Measurements from ENCODE around the gene RRP1B. TPM values are rescaled to one million over a fixed set of nuclear protein-coding genes. Genes with fewer than 3 reads are reported as not detected.

RRP1B gene
- total RNA-seq, 1 experiment from 2014 or later, result 44.2 TPM

DNA sequence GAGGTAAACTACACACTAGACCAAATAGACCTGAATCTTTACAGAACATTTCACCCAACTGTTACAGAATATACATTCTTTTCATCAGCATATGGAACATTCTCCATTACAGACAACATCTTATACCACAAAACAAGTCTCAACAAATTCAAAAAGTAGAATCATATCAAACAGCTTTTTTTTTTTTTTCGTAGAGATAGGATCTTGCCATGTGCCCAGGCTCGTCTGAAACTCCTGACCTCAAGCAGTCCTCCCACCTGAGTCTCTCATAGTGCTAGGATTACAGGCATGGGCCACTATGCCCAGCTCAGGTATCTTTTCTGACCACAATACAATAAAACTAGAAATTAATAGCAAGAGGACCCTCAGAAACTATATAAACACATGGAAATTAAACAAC, 36.6 kb upstream of the RRP1B start:
- H3K4me1 ChIP-seq (ENCODE audit: insufficient read depth, low read length), result peaks cover 18% of the 10 kb centered on the region
- CTCF ChIA-PET, result interaction anchor here (0.6 kb wide), 1 partner anchor 737 kb away, joined by 5 read pairs; no protein-coding TSS in a partner anchor
- no peak overlapping the region for H3K4me3 ChIP-seq (ENCODE audit: low read length)
- H3K9ac ChIP-seq (ENCODE audit: low read length), result no peak overlapping the region
- H3K9me2 ChIP-seq (replicated peaks; ENCODE audit: low read length), result no peaks in the 10 kb centered on the region
- peaks cover 12% of the 10 kb centered on the region for H3K36me3 ChIP-seq (ENCODE audit: low read depth, low read length)
- no peaks in the 10 kb centered on the region for H3K27me3 ChIP-seq (ENCODE audit: low read length)
- TF ChIP-seq EZH2phosphoT487 (IDR thresholded peaks at IDR 0.05; ENCODE audit: borderline replicate concordance, low read length) (no peak), EZH2 (IDR thresholded peaks at IDR 0.05; ENCODE audit: low read length, unreplicated experiment) (no peak)
- TF ChIP-seq, protein P1, sequence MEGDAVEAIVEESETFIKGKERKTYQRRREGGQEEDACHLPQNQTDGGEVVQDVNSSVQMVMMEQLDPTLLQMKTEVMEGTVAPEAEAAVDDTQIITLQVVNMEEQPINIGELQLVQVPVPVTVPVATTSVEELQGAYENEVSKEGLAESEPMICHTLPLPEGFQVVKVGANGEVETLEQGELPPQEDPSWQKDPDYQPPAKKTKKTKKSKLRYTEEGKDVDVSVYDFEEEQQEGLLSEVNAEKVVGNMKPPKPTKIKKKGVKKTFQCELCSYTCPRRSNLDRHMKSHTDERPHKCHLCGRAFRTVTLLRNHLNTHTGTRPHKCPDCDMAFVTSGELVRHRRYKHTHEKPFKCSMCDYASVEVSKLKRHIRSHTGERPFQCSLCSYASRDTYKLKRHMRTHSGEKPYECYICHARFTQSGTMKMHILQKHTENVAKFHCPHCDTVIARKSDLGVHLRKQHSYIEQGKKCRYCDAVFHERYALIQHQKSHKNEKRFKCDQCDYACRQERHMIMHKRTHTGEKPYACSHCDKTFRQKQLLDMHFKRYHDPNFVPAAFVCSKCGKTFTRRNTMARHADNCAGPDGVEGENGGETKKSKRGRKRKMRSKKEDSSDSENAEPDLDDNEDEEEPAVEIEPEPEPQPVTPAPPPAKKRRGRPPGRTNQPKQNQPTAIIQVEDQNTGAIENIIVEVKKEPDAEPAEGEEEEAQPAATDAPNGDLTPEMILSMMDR (conservative IDR thresholded peaks at IDR 0.05; ENCODE audit: low read depth, low read length), result no peak
- H3K4me2 ChIP-seq (ENCODE audit: low read length), result no peak overlapping the region
- H3K9me3 ChIP-seq (ENCODE audit: low read length), result peaks cover 9% of the 10 kb centered on the region; the same call in 1 of the 2 replicates
- ATAC-seq, result no peak
- no peaks in the 10 kb centered on the region for H4K20me1 ChIP-seq (ENCODE audit: low read length)
- intact Hi-C loops (cut with micrococcal nuclease), result no loop called here
- H3K79me2 ChIP-seq (ENCODE audit: low read length), result no peaks in the 10 kb centered on the region
- H3K27ac ChIP-seq (ENCODE audit: low read length), result no peak overlapping the region
- no peaks in the 10 kb centered on the region for H3F3A ChIP-seq (ENCODE audit: low read length, unreplicated experiment)
- no TSS peak for BruUV-seq (replicated peaks)
- H2AFZ ChIP-seq (ENCODE audit: low read length), result no peak overlapping the region
- POLR2A ChIA-PET (ENCODE audit: unreplicated experiment), result interaction anchor here (0.6 kb wide), 1 partner anchor 10 kb away, joined by 3 read pairs; no protein-coding TSS in a partner anchor
- DNase-seq, result no peak

DNA sequence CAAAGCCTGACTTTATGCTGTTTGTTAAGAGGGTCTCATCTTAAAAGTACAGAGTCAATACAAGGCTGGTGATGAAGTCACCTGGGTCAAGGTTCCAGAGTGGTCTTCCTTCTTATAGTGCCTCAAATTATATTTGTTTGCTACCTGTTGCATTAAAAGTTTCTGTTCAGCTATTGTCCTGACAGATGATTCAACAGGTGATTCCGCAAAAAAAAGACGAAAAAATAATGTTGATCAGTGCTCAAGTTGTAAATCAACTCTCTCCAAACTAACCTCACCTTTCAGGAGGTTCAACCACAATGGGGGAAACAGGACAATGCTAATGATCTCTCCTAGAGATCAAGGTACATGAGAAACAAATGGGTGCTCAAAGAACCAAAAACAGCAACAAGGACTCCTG, 35.8 kb upstream of the RRP1B start:
- ATAC-seq (no peak), DNase-seq (no peak)
- H3F3A ChIP-seq (ENCODE audit: low read length, unreplicated experiment), result no peaks in the 10 kb centered on the region
- no peaks in the 10 kb centered on the region for H3K79me2 ChIP-seq (ENCODE audit: low read length)
- BruUV-seq (replicated peaks), result no TSS peak
- H3K4me2 ChIP-seq (ENCODE audit: low read length), result no peak overlapping the region
- TF ChIP-seq EZH2 (IDR thresholded peaks at IDR 0.05; ENCODE audit: low read length, unreplicated experiment) (no peak), EZH2phosphoT487 (IDR thresholded peaks at IDR 0.05; ENCODE audit: borderline replicate concordance, low read length) (no peak)
- TF ChIP-seq, protein P1 (conservative IDR thresholded peaks at IDR 0.05; ENCODE audit: low read depth, low read length), result no peak
- H3K9me2 ChIP-seq (replicated peaks; ENCODE audit: low read length), result no peaks in the 10 kb centered on the region
- H3K9me3 ChIP-seq (ENCODE audit: low read length), result peaks cover 12% of the 10 kb centered on the region; the same call in 1 of the 2 replicates
- H3K9ac ChIP-seq (ENCODE audit: low read length), result no peak overlapping the region
- H3K27ac ChIP-seq (ENCODE audit: low read length), result no peak overlapping the region
- H2AFZ ChIP-seq (ENCODE audit: low read length), result no peak overlapping the region
- POLR2A ChIA-PET (ENCODE audit: unreplicated experiment), result no interaction called here
- H4K20me1 ChIP-seq (ENCODE audit: low read length), result no peaks in the 10 kb centered on the region
- H3K27me3 ChIP-seq (ENCODE audit: low read length), result no peaks in the 10 kb centered on the region
- CTCF ChIA-PET, result no interaction called here
- H3K36me3 ChIP-seq (ENCODE audit: low read depth, low read length), result peaks cover 12% of the 10 kb centered on the region
- intact Hi-C loops (cut with micrococcal nuclease), result no loop called here
- H3K4me3 ChIP-seq (ENCODE audit: low read length), result no peak overlapping the region
- peaks cover 11% of the 10 kb centered on the region for H3K4me1 ChIP-seq (ENCODE audit: insufficient read depth, low read length)

DNA sequence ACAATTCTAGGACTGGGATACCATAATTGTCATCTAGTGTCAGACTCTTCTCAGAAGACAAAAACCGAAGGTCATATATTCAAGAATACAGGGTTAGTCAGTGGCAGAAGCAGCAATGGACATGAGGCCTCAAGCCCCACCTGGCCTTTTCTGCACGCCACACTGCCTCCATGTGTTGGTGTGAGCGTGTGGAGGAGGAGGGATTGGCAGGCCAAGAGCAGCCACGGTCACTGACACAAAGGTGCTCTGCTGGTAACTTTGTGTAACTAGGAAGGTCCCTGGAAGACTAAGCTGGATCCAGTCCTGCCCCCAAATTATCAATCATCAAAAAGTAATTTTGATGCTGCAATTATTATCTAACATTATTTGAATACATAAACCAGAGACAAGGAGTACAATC, 35.0 kb upstream of the RRP1B start:
- CTCF ChIA-PET, result no interaction called here

More for the DNA sequence above, 35.0 kb upstream of the RRP1B start:
- H4K20me1 ChIP-seq (ENCODE audit: low read length), result no peaks in the 10 kb centered on the region
- POLR2A ChIA-PET (ENCODE audit: unreplicated experiment), result no interaction called here
- peaks cover 5% of the 10 kb centered on the region for H3K4me1 ChIP-seq (ENCODE audit: insufficient read depth, low read length)
- H3K4me3 ChIP-seq (ENCODE audit: low read length), result no peak overlapping the region
- H3K27me3 ChIP-seq (ENCODE audit: low read length), result no peaks in the 10 kb centered on the region
- ATAC-seq (no peak), DNase-seq (no peak)
- H3K27ac ChIP-seq (ENCODE audit: low read length), result no peak overlapping the region
- H3K9me2 ChIP-seq (replicated peaks; ENCODE audit: low read length), result no peaks in the 10 kb centered on the region
- H3F3A ChIP-seq (ENCODE audit: low read length, unreplicated experiment), result no peaks in the 10 kb centered on the region
- intact Hi-C loops (cut with micrococcal nuclease), result no loop called here
- no TSS peak for BruUV-seq (replicated peaks)
- TF ChIP-seq, protein P1 (conservative IDR thresholded peaks at IDR 0.05; ENCODE audit: low read depth, low read length), result no peak
- TF ChIP-seq EZH2phosphoT487 (IDR thresholded peaks at IDR 0.05; ENCODE audit: borderline replicate concordance, low read length) (no peak), EZH2 (IDR thresholded peaks at IDR 0.05; ENCODE audit: low read length, unreplicated experiment) (no peak)
- no peak overlapping the region for H2AFZ ChIP-seq (ENCODE audit: low read length)
- H3K9ac ChIP-seq (ENCODE audit: low read length), result no peak overlapping the region
- no peaks in the 10 kb centered on the region for H3K79me2 ChIP-seq (ENCODE audit: low read length)
- no peak overlapping the region for H3K4me2 ChIP-seq (ENCODE audit: low read length)
- H3K36me3 ChIP-seq (ENCODE audit: low read depth, low read length), result peaks cover 17% of the 10 kb centered on the region
- peaks cover 16% of the 10 kb centered on the region; the same call in 1 of the 2 replicates for H3K9me3 ChIP-seq (ENCODE audit: low read length)

All from PC-3 (cell line).